Liver (tissue), 3 donors: Measurements from ENCODE around the gene TSPAN5.

Experiments used
- GABPA ChIP-seq, 2 donors: IDR thresholded peaks in 1 of 2; conservative IDR thresholded peaks in 1 of 2; 2 replicates each; pipeline ENCODE4 v1.6.1; 2016; ENCODE audit warnings: antibody characterized with exemption in 2 of 2, mild to moderate bottlenecking in 1 of 2, moderate library complexity in 1 of 2
- HNF4A ChIP-seq, 2 donors: conservative IDR thresholded peaks; 2 replicates each; pipeline ENCODE4 v1.6.1; 2016; ENCODE audit warnings: antibody characterized with exemption in 2 of 2, mild to moderate bottlenecking in 2 of 2
- JUND ChIP-seq, 2 donors: IDR thresholded peaks; 2 replicates each; pipeline ENCODE4 v1.6.1; 2016; ENCODE audit warnings: antibody characterized with exemption in 2 of 2
- NR2F2 ChIP-seq: IDR thresholded peaks from 2 replicates; pipeline ENCODE4 v1.6.1; 2016; ENCODE audit warnings: antibody characterized with exemption
- SP1 ChIP-seq: IDR thresholded peaks from 2 replicates; pipeline ENCODE4 v1.6.1; 2018; ENCODE audit warnings: antibody characterized with exemption, mild to moderate bottlenecking
- TAF1 ChIP-seq: conservative IDR thresholded peaks from 2 replicates; pipeline ENCODE4 v1.6.1; 2016; ENCODE audit warnings: antibody characterized with exemption, mild to moderate bottlenecking
- TF ChIP-seq, protein P1 (sequence below): fragments of 150-350 bp; IDR thresholded peaks from 2 replicates; pipeline ENCODE4 v1.5.1; 2017; ENCODE audit warnings: improper control_type of control experiment, low read depth, low read length; ENCODE audit not compliant: missing input control
- TF ChIP-seq, protein P2 (sequence below): IDR thresholded peaks from 2 replicates; pipeline ENCODE4 v1.6.1; 2016; ENCODE audit warnings: antibody characterized with exemption, mild to moderate bottlenecking
- TF ChIP-seq, protein P3 (sequence below): IDR thresholded peaks from 2 replicates; pipeline ENCODE4 v1.6.1; 2016; ENCODE audit warnings: antibody characterized with exemption
- donor health status: healthy.
- donor health status: healthy.

DNA sequence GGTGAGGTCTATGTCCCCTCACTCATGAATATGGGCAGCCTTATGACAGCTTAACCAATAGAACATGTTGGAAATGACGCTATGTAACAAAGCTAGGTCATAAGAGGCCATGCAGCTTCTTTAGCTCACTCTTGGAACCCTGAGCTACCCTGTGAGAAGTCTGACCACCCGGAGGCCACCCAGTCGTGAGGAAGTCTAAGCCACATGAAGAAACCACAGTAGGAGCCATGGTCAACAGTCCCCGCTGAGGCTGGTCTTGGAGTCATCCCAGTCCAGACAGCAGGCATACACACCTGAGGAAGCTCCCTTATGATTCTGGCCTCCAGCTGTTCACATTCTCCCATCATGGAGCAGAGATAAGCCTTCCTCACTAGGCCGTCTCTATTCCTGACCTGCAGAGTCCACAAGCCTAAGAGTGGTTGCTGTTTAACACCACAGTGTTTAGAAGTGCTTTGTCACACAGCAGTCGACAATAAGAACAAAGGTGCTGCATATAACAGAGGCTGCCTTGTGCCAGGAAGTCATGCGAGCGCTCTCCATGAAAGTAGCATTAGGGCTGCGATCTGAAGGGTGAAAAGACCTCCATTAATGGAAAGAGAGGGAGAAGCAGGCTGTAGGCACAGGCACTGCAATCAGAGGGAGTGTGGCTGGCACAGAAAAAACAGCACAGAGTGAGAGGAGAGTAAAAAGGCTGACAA is 38.2 kb downstream of the TSPAN5 start:
- TF ChIP-seq HNF4A (conservative IDR thresholded peaks at IDR 0.05) (no peak), TAF1 (no peak), NR2F2 (no peak), GABPA (IDR thresholded peaks at IDR 0.05 in 1 of 2, conservative IDR thresholded peaks at IDR 0.05 in 1 of 2) (no peak), JUND (IDR thresholded peaks at IDR 0.05) (no peak), SP1 (no peak)
- TF ChIP-seq, protein P1, sequence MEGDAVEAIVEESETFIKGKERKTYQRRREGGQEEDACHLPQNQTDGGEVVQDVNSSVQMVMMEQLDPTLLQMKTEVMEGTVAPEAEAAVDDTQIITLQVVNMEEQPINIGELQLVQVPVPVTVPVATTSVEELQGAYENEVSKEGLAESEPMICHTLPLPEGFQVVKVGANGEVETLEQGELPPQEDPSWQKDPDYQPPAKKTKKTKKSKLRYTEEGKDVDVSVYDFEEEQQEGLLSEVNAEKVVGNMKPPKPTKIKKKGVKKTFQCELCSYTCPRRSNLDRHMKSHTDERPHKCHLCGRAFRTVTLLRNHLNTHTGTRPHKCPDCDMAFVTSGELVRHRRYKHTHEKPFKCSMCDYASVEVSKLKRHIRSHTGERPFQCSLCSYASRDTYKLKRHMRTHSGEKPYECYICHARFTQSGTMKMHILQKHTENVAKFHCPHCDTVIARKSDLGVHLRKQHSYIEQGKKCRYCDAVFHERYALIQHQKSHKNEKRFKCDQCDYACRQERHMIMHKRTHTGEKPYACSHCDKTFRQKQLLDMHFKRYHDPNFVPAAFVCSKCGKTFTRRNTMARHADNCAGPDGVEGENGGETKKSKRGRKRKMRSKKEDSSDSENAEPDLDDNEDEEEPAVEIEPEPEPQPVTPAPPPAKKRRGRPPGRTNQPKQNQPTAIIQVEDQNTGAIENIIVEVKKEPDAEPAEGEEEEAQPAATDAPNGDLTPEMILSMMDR, result no peak
- TF ChIP-seq, protein P2, sequence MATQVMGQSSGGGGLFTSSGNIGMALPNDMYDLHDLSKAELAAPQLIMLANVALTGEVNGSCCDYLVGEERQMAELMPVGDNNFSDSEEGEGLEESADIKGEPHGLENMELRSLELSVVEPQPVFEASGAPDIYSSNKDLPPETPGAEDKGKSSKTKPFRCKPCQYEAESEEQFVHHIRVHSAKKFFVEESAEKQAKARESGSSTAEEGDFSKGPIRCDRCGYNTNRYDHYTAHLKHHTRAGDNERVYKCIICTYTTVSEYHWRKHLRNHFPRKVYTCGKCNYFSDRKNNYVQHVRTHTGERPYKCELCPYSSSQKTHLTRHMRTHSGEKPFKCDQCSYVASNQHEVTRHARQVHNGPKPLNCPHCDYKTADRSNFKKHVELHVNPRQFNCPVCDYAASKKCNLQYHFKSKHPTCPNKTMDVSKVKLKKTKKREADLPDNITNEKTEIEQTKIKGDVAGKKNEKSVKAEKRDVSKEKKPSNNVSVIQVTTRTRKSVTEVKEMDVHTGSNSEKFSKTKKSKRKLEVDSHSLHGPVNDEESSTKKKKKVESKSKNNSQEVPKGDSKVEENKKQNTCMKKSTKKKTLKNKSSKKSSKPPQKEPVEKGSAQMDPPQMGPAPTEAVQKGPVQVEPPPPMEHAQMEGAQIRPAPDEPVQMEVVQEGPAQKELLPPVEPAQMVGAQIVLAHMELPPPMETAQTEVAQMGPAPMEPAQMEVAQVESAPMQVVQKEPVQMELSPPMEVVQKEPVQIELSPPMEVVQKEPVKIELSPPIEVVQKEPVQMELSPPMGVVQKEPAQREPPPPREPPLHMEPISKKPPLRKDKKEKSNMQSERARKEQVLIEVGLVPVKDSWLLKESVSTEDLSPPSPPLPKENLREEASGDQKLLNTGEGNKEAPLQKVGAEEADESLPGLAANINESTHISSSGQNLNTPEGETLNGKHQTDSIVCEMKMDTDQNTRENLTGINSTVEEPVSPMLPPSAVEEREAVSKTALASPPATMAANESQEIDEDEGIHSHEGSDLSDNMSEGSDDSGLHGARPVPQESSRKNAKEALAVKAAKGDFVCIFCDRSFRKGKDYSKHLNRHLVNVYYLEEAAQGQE, result no peak
- TF ChIP-seq, protein P3, sequence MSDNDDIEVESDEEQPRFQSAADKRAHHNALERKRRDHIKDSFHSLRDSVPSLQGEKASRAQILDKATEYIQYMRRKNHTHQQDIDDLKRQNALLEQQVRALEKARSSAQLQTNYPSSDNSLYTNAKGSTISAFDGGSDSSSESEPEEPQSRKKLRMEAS, result no peak
